HL-60 (cell line): ENCODE results near the gene PMEPA1.

Experiments
- DNase-seq, 2 experiments: peaks; one replicate each; pipeline ENCODE4 v3.0.0-alpha.2; 2010 to 2020; ENCODE audit warnings: low read depth in 1 of 2, low spot score in 1 of 2
- H3K27ac ChIP-seq: fragments of 250-450 bp; sonication (Bioruptor Pico); replicated peaks from 2 replicates; pipeline ENCODE4 v1.5.1; 2020; ENCODE audit warnings: mild to moderate bottlenecking, moderate library complexity
- H3K27me3 ChIP-seq: fragments of 250-450 bp; sonication (Bioruptor Pico); 2 replicates; pipeline ENCODE4 v1.5.1; 2021; ENCODE audit warnings: mild to moderate bottlenecking, moderate library complexity; ENCODE audit not compliant: insufficient read depth, poor library complexity, severe bottlenecking
- H3K4me3 ChIP-seq: replicated peaks from 2 replicates; pipeline ENCODE4 v1.5.1; 2011; ENCODE audit warnings: mild to moderate bottlenecking, control low read depth, low read length; ENCODE audit not compliant: insufficient read depth
- GABPA ChIP-seq: IDR thresholded peaks from 2 replicates; pipeline ENCODE4 v1.6.1; 2012; ENCODE audit warnings: low read depth
- POLR2AphosphoS5 ChIP-seq: IDR thresholded peaks from 2 replicates; pipeline ENCODE4 v1.6.1; 2012; ENCODE audit warnings: low read depth
- SPI1 ChIP-seq: IDR thresholded peaks from 2 replicates; pipeline ENCODE4 v1.6.1; 2012; ENCODE audit warnings: low read depth, mild to moderate bottlenecking, borderline replicate concordance
- TF ChIP-seq, protein P1 (sequence below): IDR thresholded peaks from one replicate; pipeline ENCODE4 v1.5.1; 2011; ENCODE audit warnings: low read length, control low read depth, inconsistent platforms; ENCODE audit not compliant: insufficient read depth
- TF ChIP-seq, protein P2 (sequence below): IDR thresholded peaks from 2 replicates; pipeline ENCODE4 v1.6.1; 2012; ENCODE audit warnings: low read depth; ENCODE audit not compliant: insufficient replicate concordance

The PMEPA1 gene

DNA sequence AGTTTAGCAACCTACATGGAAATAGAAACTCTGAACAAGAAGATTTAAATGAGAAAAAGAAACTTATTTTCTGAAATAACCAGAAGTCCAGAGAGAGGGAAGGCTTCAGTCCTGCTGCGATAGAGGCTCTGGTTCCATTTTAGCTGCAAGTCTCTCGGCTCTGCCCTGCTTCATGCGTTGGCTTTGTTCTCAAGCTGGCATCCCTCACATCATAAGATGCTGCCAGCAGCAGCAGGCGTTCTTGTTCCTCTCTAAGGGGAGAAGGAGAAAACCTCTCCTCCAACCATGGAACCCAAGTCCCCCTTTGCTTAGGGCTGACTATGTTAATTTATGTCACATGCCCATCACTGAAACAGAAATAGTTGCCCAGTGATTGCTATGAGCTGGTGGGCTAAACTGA, 46.4 kb upstream of the PMEPA1 start:
- no peak overlapping the region for H3K27ac ChIP-seq
- H3K27me3 ChIP-seq: no peaks in the 10 kb centered on the region
- DNase-seq: no peak
- H3K4me3 ChIP-seq: no peak overlapping the region
- TF ChIP-seq, protein P1, sequence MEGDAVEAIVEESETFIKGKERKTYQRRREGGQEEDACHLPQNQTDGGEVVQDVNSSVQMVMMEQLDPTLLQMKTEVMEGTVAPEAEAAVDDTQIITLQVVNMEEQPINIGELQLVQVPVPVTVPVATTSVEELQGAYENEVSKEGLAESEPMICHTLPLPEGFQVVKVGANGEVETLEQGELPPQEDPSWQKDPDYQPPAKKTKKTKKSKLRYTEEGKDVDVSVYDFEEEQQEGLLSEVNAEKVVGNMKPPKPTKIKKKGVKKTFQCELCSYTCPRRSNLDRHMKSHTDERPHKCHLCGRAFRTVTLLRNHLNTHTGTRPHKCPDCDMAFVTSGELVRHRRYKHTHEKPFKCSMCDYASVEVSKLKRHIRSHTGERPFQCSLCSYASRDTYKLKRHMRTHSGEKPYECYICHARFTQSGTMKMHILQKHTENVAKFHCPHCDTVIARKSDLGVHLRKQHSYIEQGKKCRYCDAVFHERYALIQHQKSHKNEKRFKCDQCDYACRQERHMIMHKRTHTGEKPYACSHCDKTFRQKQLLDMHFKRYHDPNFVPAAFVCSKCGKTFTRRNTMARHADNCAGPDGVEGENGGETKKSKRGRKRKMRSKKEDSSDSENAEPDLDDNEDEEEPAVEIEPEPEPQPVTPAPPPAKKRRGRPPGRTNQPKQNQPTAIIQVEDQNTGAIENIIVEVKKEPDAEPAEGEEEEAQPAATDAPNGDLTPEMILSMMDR: no peak
- TF ChIP-seq, protein P2, sequence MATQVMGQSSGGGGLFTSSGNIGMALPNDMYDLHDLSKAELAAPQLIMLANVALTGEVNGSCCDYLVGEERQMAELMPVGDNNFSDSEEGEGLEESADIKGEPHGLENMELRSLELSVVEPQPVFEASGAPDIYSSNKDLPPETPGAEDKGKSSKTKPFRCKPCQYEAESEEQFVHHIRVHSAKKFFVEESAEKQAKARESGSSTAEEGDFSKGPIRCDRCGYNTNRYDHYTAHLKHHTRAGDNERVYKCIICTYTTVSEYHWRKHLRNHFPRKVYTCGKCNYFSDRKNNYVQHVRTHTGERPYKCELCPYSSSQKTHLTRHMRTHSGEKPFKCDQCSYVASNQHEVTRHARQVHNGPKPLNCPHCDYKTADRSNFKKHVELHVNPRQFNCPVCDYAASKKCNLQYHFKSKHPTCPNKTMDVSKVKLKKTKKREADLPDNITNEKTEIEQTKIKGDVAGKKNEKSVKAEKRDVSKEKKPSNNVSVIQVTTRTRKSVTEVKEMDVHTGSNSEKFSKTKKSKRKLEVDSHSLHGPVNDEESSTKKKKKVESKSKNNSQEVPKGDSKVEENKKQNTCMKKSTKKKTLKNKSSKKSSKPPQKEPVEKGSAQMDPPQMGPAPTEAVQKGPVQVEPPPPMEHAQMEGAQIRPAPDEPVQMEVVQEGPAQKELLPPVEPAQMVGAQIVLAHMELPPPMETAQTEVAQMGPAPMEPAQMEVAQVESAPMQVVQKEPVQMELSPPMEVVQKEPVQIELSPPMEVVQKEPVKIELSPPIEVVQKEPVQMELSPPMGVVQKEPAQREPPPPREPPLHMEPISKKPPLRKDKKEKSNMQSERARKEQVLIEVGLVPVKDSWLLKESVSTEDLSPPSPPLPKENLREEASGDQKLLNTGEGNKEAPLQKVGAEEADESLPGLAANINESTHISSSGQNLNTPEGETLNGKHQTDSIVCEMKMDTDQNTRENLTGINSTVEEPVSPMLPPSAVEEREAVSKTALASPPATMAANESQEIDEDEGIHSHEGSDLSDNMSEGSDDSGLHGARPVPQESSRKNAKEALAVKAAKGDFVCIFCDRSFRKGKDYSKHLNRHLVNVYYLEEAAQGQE: no peak
- TF ChIP-seq SPI1: no peak
- TF ChIP-seq GABPA: no peak
- no peak for TF ChIP-seq POLR2AphosphoS5

DNA sequence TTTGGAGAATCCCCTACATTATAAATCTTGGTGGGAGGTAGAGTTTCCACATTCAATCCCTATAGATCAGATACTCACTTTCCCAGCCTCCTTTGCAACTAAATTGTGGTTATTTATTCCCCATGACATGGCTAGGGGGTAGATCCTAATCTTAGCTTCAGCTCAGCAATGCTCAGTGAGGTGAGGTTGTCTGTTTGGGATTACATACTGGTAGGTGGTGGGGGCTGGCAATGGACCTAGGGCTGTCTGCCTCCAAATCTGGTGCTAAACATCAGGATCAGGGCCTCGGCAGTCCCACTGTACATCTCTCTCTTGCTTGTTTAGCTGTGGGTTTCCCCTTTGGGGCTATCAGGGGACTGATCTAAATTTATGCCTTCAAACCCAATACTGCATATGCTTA, 45.8 kb upstream of the PMEPA1 start:
- H3K27me3 ChIP-seq: no peaks in the 10 kb centered on the region
- no peak overlapping the region for H3K4me3 ChIP-seq
- DNase-seq: no peak
- TF ChIP-seq SPI1 (no peak), GABPA (no peak), POLR2AphosphoS5 (no peak)
- TF ChIP-seq, protein P2: no peak
- TF ChIP-seq, protein P1: no peak
- H3K27ac ChIP-seq: no peak overlapping the region

DNA sequence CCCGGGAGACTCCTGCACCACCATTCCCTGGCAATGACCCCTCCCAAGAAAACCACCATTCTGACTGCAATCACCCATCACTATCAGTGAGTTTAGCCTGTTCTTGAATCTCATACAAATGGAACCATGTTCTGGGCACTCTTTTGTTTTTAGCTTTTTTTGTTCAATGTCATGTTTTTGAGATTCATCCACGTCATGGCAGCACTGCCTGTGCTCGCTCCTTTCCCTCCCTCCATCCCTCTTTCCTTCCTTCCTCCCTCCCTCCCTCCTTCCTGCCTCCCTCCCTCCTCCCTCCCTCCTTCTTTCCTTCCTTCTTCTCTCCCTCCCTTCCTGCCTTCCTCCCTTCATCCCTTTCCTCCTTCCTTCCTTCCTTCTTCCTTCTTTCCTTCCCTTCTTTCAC, 44.4 kb upstream of the PMEPA1 start:
- Histone ChIP-seq H3K27ac (no peak overlapping the region), H3K4me3 (no peak overlapping the region), H3K27me3 (peaks cover 5% of the 10 kb centered on the region)
- TF ChIP-seq POLR2AphosphoS5: no peak
- TF ChIP-seq, protein P2: no peak
- TF ChIP-seq GABPA: no peak
- TF ChIP-seq, protein P1: no peak
- TF ChIP-seq SPI1: no peak
- DNase-seq: no peak
